WTC11 (cell line): Measurements from ENCODE around the gene TNK1.

Experiments used
- ATF1 ChIP-seq: sonication (generic); formaldehyde crosslinking; IDR thresholded peaks from 2 replicates; pipeline ENCODE4 v1.8.1; 2023; ENCODE audit warnings: mild to moderate bottlenecking, moderate library complexity, missing genetic modification reagents
- ATF6 ChIP-seq: sonication (generic); formaldehyde crosslinking; IDR thresholded peaks from 2 replicates; pipeline ENCODE4 v1.8.1; 2023; ENCODE audit warnings: mild to moderate bottlenecking, missing genetic modification reagents
- CTCF ChIP-seq: fragments of 200-600 bp; IDR thresholded peaks from 2 replicates; pipeline ENCODE4 v1.8.0; 2022; ENCODE audit warnings: antibody characterized with exemption
- FOXP1 ChIP-seq: sonication (generic); formaldehyde crosslinking; IDR thresholded peaks from 2 replicates; pipeline ENCODE4 v1.8.0; 2022; ENCODE audit warnings: missing genetic modification reagents, mild to moderate bottlenecking, moderate library complexity, borderline replicate concordance
- MAX ChIP-seq: sonication (generic); formaldehyde crosslinking; IDR thresholded peaks from 2 replicates; pipeline ENCODE4 v1.8.0; 2022; ENCODE audit warnings: mild to moderate bottlenecking, missing genetic modification reagents
- NR3C1 ChIP-seq: sonication (generic); formaldehyde crosslinking; conservative IDR thresholded peaks from 2 replicates; pipeline ENCODE4 v1.8.1; 2023; ENCODE audit warnings: low read depth, mild to moderate bottlenecking, missing genetic modification reagents
- RELA ChIP-seq: sonication (generic); formaldehyde crosslinking; IDR thresholded peaks from 2 replicates; pipeline ENCODE4 v1.8.1; 2022; ENCODE audit warnings: missing genetic modification reagents, mild to moderate bottlenecking, borderline replicate concordance
- ZNF263 ChIP-seq: sonication (generic); formaldehyde crosslinking; IDR thresholded peaks from 2 replicates; pipeline ENCODE4 v1.8.1; 2022; ENCODE audit warnings: low read depth, mild to moderate bottlenecking, moderate library complexity, missing genetic modification reagents

- TF ChIP-seq CTCF (no peak), RELA (no peak), FOXP1 (CRISPR knock-in tag) (no peak), NR3C1 (no peak), ZNF263 (CRISPR knock-in tag) (no peak), MAX (CRISPR knock-in tag) (no peak), ATF6 (no peak), ATF1 (CRISPR knock-in tag) (no peak)
Observed at GRCh38 chr17:7354262-7354843, 26.5 kb upstream of the TNK1 start.
